ENCODE data around the gene GNG14. TPM values are rescaled to one million over a fixed set of nuclear protein-coding genes. Genes with fewer than 3 reads are reported as not detected.
"Not testable (repeated sequence)": the region's sequence is repeated elsewhere in the genome, so short reads cannot be mapped to it uniquely, and the experiment has no call there.

The GNG14 gene
- total RNA-seq, 2 experiments from 2014 or later: not detected

GRCh38 chr19:12725612-12726011 lies 37.8 kb downstream of the GNG14 start:
- POLR2A ChIA-PET; CTCF ChIA-PET; DNase-seq; H3K9me3 Mint-ChIP-seq (ENCODE audit: low read depth); ATAC-seq; H3K27me3 Mint-ChIP-seq; H3K4me3 Mint-ChIP-seq; H3K27ac Mint-ChIP-seq; intact Hi-C loops (cut with DNase I, micrococcal nuclease): not testable (repeated sequence)
- Mint-ChIP-seq H3K36me3 (ENCODE audit: low read depth) (peaks cover 54% of the 10 kb centered on the region), H3K4me1 (peaks cover 23% of the 10 kb centered on the region)

DNA sequence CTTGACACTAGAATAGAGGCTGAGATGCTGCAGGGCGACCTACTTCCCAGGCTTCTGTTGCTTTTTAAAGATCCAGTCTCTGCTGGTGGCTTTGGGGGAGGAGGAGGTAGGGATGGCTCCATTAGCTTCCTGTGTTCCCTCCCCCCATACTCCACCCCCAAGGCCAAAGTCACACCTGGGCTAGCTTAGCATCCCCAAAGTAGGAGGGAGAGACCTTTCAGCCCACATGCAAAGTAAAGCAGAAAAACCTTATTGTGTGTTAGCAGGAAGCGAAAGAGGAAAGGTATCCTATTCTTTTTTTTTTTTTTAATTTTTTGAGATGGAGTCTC lies 39.2 kb downstream of the GNG14 start:
- ATAC-seq: no peak
- Mint-ChIP-seq H3K36me3 (ENCODE audit: low read depth) (peaks cover 47% of the 10 kb centered on the region), H3K27me3 (no peaks in the 10 kb centered on the region), H3K4me3 (no peak overlapping the region), H3K4me1 (peaks cover 22% of the 10 kb centered on the region), H3K9me3 (ENCODE audit: low read depth) (no peaks in the 10 kb centered on the region), H3K27ac (no peak overlapping the region)
- ChIA-PET CTCF (interaction anchor here (0.6 to 1.2 kb wide), 2 partner anchors 9 to 35 kb away, joined by 3 read pairs; no protein-coding TSS in a partner anchor), POLR2A (no interaction called here)
- DNase-seq: no peak
- intact Hi-C loops (cut with DNase I, micrococcal nuclease): no loop called here

- no peak overlapping the region for H3K27ac Mint-ChIP-seq
- DNase-seq: no peak
- POLR2A ChIA-PET: interaction anchor here (0.6 to 0.7 kb wide), 2 partner anchors 43 to 163 kb away, joined by 4 to 6 read pairs; partner anchors contain the start of gene GCDH
Measured at GRCh38 chr19:12727745-12728433, 40.1 kb downstream of the GNG14 start.

DNA sequence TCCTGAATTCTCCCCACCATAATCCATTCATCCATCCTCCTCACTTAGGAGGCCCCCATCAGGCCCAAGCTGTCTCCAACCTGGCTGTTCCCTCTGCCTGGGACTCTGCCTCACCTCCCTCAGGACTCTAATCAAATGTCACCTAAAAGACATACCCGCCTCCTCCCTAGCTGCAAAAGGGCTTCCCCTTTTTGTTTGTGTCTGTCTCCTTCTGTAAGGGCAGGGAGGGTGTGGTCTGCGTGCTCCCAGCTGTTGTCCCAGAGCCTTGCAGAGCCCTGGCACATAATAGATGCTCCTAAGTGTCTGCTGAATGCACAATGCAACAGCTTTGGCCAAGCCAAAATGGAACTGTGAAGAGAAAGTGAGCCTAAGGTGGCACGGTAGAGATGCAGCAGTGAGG lies 42.3 kb downstream of the GNG14 start:
- peaks cover 56% of the 10 kb centered on the region for H3K36me3 Mint-ChIP-seq (ENCODE audit: low read depth)
- no peaks in the 10 kb centered on the region for H3K27me3 Mint-ChIP-seq
- ChIA-PET CTCF (no interaction called here), POLR2A (no interaction called here)
- ATAC-seq (no peak), DNase-seq (no peak)
- no peaks in the 10 kb centered on the region for H3K9me3 Mint-ChIP-seq (ENCODE audit: low read depth)
- intact Hi-C loops (cut with DNase I, micrococcal nuclease): loop anchor here (5.0 kb wide), 2 partner anchors 62 to 743 kb away; partner anchors contain the start of gene JUNB (in 1 of the 2)
- peak overlapping the region; percentile 34 for H3K27ac Mint-ChIP-seq
- H3K4me3 Mint-ChIP-seq: no peak overlapping the region
- peaks cover 32% of the 10 kb centered on the region for H3K4me1 Mint-ChIP-seq

More at GRCh38 chr19:12727745-12728433, 40.1 kb downstream of the GNG14 start:
- CTCF ChIA-PET: interaction anchor here (1.2 kb wide), 1 partner anchor 10 kb away, joined by 3 read pairs; no protein-coding TSS in a partner anchor
- Mint-ChIP-seq H3K4me1 (peaks cover 30% of the 10 kb centered on the region), H3K36me3 (ENCODE audit: low read depth) (peaks cover 48% of the 10 kb centered on the region), H3K4me3 (no peak overlapping the region), H3K9me3 (ENCODE audit: low read depth) (no peaks in the 10 kb centered on the region), H3K27me3 (no peaks in the 10 kb centered on the region)
- no peak for ATAC-seq
- intact Hi-C loops (cut with DNase I, micrococcal nuclease): no loop called here

DNA sequence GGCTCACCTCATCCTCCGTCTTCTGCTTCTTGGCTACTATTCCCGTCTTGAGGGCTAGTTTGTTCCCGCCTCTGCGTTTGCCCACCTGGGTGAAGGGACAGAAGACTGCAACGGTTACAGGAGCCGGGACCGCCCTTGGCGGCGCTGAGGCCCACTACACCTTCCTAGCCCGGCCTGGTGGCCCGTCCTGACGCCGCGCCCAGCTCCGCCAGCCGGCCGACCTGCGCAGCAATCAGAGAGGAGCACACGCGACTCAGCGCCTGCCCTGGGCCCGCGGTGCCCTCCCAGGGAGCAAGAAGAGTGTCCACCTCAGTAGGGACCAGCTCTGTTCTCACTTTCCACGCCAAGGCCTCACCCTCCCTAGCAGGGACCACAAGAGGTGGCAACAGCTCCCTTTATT lies 43.5 kb downstream of the GNG14 start:
- no peak overlapping the region for H3K4me3 Mint-ChIP-seq
- intact Hi-C loops (cut with DNase I, micrococcal nuclease): loop anchor here (5.0 kb wide), 2 partner anchors 61 to 744 kb away; partner anchors contain the start of gene JUNB (in 1 of the 2)
- H3K4me1 Mint-ChIP-seq: peaks cover 33% of the 10 kb centered on the region
- no peak overlapping the region for H3K27ac Mint-ChIP-seq
- no peaks in the 10 kb centered on the region for H3K9me3 Mint-ChIP-seq (ENCODE audit: low read depth)
- H3K36me3 Mint-ChIP-seq (ENCODE audit: low read depth): peaks cover 55% of the 10 kb centered on the region
- CTCF ChIA-PET: interaction anchor here (0.6 to 3.3 kb wide), 4 partner anchors 8 to 91 kb away, joined by 3 to 16 read pairs (median 4); no protein-coding TSS in a partner anchor
- POLR2A ChIA-PET: interaction anchor here (4.4 kb wide), 1 partner anchor 8 kb away, joined by 48 read pairs; the partner anchor contains the start of gene TNPO2
- DNase-seq: no peak
- no peak for ATAC-seq
- H3K27me3 Mint-ChIP-seq: no peaks in the 10 kb centered on the region

- DNase-seq (peak; percentile 82), ATAC-seq (peak; percentile 13)
- H3K4me1 Mint-ChIP-seq: peaks cover 43% of the 10 kb centered on the region
- ChIA-PET CTCF (interaction anchor here (0.7 to 3.9 kb wide), 17 partner anchors 11 to 149 kb away, joined by 3 to 36 read pairs (median 4); partner anchors contain the start of genes FBXW9 and TNPO2), POLR2A (interaction anchor here (0.5 to 4.4 kb wide), 11 partner anchors 10 to 212 kb away, joined by 3 to 48 read pairs (median 4); partner anchors contain the start of genes DHPS, JUNB, MAN2B1 and RNASEH2A)
- peaks cover 43% of the 10 kb centered on the region for H3K36me3 Mint-ChIP-seq (ENCODE audit: low read depth)
- no peaks in the 10 kb centered on the region for H3K9me3 Mint-ChIP-seq (ENCODE audit: low read depth)
- intact Hi-C loops (cut with DNase I, micrococcal nuclease): loop anchor here (1.0 to 5.0 kb wide), 12 partner anchors 10 to 746 kb away; partner anchors contain the start of genes TNPO2 (in 2 of the 2), DHPS (in 1 of the 2), FBXW9 (in 1 of the 2) and JUNB (in 1 of the 2)
- H3K27ac Mint-ChIP-seq: peak overlapping the region; percentile 95
- H3K27me3 Mint-ChIP-seq: no peaks in the 10 kb centered on the region
- H3K4me3 Mint-ChIP-seq: peak overlapping the region; percentile 92
Measured at GRCh38 chr19:12733369-12734214, 45.8 kb downstream of the GNG14 start.

DNA sequence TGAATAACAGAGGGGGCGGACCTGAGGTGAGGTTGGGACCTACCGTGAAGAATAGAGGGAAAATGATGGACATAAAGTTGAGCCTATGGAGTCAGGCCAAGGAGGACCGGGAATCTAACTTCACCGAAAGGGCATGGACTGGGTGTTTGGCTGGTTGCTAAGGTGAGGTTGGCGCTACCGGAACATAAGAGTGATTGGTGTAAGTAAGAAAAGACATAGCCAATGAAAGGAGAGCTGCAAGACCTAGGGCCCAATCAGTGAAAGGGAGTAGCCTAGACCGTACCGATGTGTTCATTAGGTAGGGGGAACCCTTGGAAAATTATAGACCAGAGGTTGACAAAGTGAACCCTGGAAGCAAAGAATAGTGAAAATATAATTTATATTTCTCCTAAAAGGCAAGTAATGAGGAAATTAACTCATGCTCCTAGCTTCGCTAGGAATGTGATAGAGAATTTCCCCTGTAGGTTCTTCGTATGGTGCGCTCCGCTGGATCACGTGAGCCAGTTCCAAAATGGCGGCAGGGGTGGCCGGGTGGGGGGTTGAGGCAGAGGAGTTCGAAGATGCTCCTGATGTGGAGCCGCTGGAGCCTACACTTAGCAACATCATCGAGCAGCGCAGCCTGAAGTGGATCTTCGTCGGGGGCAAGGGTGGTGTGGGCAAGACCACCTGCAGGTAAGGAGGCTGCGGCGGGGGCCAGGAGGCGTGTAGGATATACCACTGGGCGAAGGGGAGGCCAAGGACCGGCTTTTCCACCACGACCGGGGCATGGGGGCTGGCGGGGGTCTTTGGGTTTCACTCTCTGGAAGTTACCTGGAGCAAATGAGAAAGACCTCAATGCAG lies 49.4 kb downstream of the GNG14 start, which contains the start of gene GET3:
TSS of gene GET3 (plus strand) at position 503 of the 840 bp plus-strand sequence. CDS start at position 512, 9 bp downstream.
- DNase-seq (peak; percentile 89), ATAC-seq (peak; percentile 88)
- intact Hi-C loops (cut with DNase I, micrococcal nuclease): loop anchor here (1.0 to 5.0 kb wide), 9 partner anchors 20 to 575 kb away; partner anchors contain the start of genes CALR (in 1 of the 2), DHPS (in 1 of the 2), FARSA (in 1 of the 2) and GCDH (in 1 of the 2)
- H3K4me1 Mint-ChIP-seq: peaks cover 32% of the 10 kb centered on the region
- peak within 1 kb of the TSS; percentile 98 for H3K4me3 Mint-ChIP-seq
- H3K27me3 Mint-ChIP-seq: no peaks in the 10 kb centered on the region
- H3K27ac Mint-ChIP-seq: peak within 1 kb of the TSS; percentile 94
- peaks cover 30% of the 10 kb centered on the region for H3K36me3 Mint-ChIP-seq (ENCODE audit: low read depth)
- H3K9me3 Mint-ChIP-seq (ENCODE audit: low read depth): no peaks in the 10 kb centered on the region
- CTCF ChIA-PET: interaction anchor here (0.6 to 3.9 kb wide), 9 partner anchors 15 to 173 kb away, joined by 3 to 20 read pairs (median 4); partner anchors contain the start of genes PRDX2 and THSD8
- POLR2A ChIA-PET: interaction anchor here (0.6 to 1.2 kb wide), 4 partner anchors 14 to 127 kb away, joined by 3 to 6 read pairs (median 4); partner anchors contain the start of genes JUNB, ZNF490 and ZNF791

DNA sequence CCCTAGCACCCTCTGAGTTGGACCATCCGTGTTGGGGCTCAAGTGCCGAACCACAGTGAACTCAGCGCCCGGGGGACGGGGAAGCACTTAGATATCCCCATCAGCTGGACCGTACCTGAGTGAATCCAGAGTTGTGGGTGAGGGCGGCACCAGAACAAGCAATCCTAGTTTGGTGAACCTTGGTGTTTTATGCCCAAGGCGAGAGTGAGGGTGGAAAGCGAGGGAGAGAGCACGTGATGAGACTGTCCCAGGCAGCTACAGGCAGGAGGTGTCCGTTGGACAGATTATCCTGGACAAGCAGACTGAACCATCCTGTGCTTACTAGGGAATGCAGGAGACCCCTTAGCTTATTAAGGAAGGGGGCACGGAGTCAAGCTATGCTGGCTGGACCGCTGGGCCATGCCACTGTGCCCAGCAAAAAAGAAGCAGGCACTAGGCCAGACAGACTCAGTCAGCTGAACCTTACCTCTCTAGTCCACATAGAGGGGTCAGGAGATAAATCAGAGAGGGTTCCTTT lies 50.1 kb downstream of the GNG14 start:
- DNase-seq (no peak), ATAC-seq (no peak)
- ChIA-PET POLR2A (interaction anchor here (1.0 kb wide), 1 partner anchor 17 kb away, joined by 3 read pairs; no protein-coding TSS in a partner anchor), CTCF (interaction anchor here (0.5 to 3.9 kb wide), 11 partner anchors 16 to 173 kb away, joined by 3 to 20 read pairs (median 3); partner anchors contain the start of genes PRDX2 and THSD8)
- Mint-ChIP-seq H3K4me3 (peak overlapping the region; percentile 98), H3K27ac (peak overlapping the region; percentile 94), H3K36me3 (ENCODE audit: low read depth) (peaks cover 29% of the 10 kb centered on the region), H3K27me3 (no peaks in the 10 kb centered on the region), H3K9me3 (ENCODE audit: low read depth) (no peaks in the 10 kb centered on the region), H3K4me1 (peaks cover 28% of the 10 kb centered on the region)
- intact Hi-C loops (cut with DNase I, micrococcal nuclease): loop anchor here (1.0 to 5.0 kb wide), 9 partner anchors 19 to 576 kb away; partner anchors contain the start of genes CALR (in 1 of the 2), DHPS (in 1 of the 2), FARSA (in 1 of the 2) and GCDH (in 1 of the 2)
